Stimulated activated CD4-positive, alpha-beta T cell treated with anti-CD3 and anti-CD28 coated beads, Interleukin-4, amount 100 ng/mL, for 24 hours (primary cell): ENCODE measurements around the gene B3GNT3.
"Not testable (repeated sequence)": the region's sequence is repeated elsewhere in the genome, so short reads cannot be mapped to it uniquely, and the experiment has no call there.

ENCODE experiments used
- DNase-seq: peaks from one replicate; pipeline ENCODE4 v3.0.0-alpha.2; 2020

B3GNT3 gene

GRCh38 chr19:17767559-17767958, 27.4 kb upstream of the B3GNT3 start:
- DNase-seq: no peak

GRCh38 chr19:17770613-17771012, 24.3 kb upstream of the B3GNT3 start:
- no peak for DNase-seq

- no peak for DNase-seq
Observed at GRCh38 chr19:17772172-17772571, 22.8 kb upstream of the B3GNT3 start.

- peak; percentile 41 for DNase-seq
Observed at GRCh38 chr19:17775245-17775927, 19.6 kb upstream of the B3GNT3 start.

GRCh38 chr19:17775991-17776803, 18.7 kb upstream of the B3GNT3 start:
- DNase-seq: no peak

GRCh38 chr19:17777840-17778239, 17.1 kb upstream of the B3GNT3 start:
- not testable (repeated sequence) for DNase-seq

GRCh38 chr19:17778251-17778967, 16.5 kb upstream of the B3GNT3 start:
- peak; percentile 33 for DNase-seq

GRCh38 chr19:17778968-17779929, 15.7 kb upstream of the B3GNT3 start:
- DNase-seq: no peak

GRCh38 chr19:17780781-17781180, 14.2 kb upstream of the B3GNT3 start:
- no peak for DNase-seq

GRCh38 chr19:17783721-17784120, 11.2 kb upstream of the B3GNT3 start:
- DNase-seq: not testable (repeated sequence)

- DNase-seq: peak; percentile 78
Observed at GRCh38 chr19:17784201-17785008, 10.5 kb upstream of the B3GNT3 start.

GRCh38 chr19:17787274-17787913, 7.5 kb upstream of the B3GNT3 start:
- no peak for DNase-seq

- DNase-seq: no peak
Observed at GRCh38 chr19:17788632-17789031, 6.3 kb upstream of the B3GNT3 start.

- DNase-seq: no peak
Observed at GRCh38 chr19:17790059-17790780, 4.7 kb upstream of the B3GNT3 start.

- no peak for DNase-seq
Observed at GRCh38 chr19:17794412-17794730, 567 bp upstream of the B3GNT3 start.

- DNase-seq: no peak
Observed at GRCh38 chr19:17795495-17795856, 538 bp downstream of the B3GNT3 start.

GRCh38 chr19:17796013-17796837, 1.3 kb downstream of the B3GNT3 start:
- no peak for DNase-seq

- DNase-seq: no peak
Observed at GRCh38 chr19:17796838-17797423, 2.0 kb downstream of the B3GNT3 start.
